ENCODE results near the gene AGBL5.

The AGBL5 gene

GRCh38 chr2:27024188-27024587 is 27.3 kb upstream of the AGBL5 start:
- DNase-seq: no peak

GRCh38 chr2:27024812-27025211 is 26.7 kb upstream of the AGBL5 start:
- DNase-seq: no peak

- DNase-seq: no peak
Measured at GRCh38 chr2:27025281-27025800, 26.1 kb upstream of the AGBL5 start.

- DNase-seq: no peak
Measured at GRCh38 chr2:27025861-27026851, 25.3 kb upstream of the AGBL5 start.

- DNase-seq: no peak
Measured at GRCh38 chr2:27027211-27027651, 24.2 kb upstream of the AGBL5 start.

- DNase-seq: no peak
Measured at GRCh38 chr2:27029051-27029450, 22.4 kb upstream of the AGBL5 start.

GRCh38 chr2:27032495-27033252 is 18.8 kb upstream of the AGBL5 start, which contains the start of gene TMEM214:
TSS of gene TMEM214 (plus strand) at chr2:27032965. CDS start at chr2:27033016, 51 bp downstream.
- peak; percentile 12 to 60 (median 36) for DNase-seq

GRCh38 chr2:27033253-27033852 is 18.1 kb upstream of the AGBL5 start:
- DNase-seq: no peak

- DNase-seq: no peak
Measured at GRCh38 chr2:27038012-27038411, 13.5 kb upstream of the AGBL5 start.

GRCh38 chr2:27038631-27039339 is 12.7 kb upstream of the AGBL5 start:
- DNase-seq: no peak

GRCh38 chr2:27039426-27039825 is 12.0 kb upstream of the AGBL5 start:
- DNase-seq: no peak

GRCh38 chr2:27039871-27040270 is 11.6 kb upstream of the AGBL5 start:
- no peak for DNase-seq

- no peak for DNase-seq
Measured at GRCh38 chr2:27040282-27040681, 11.2 kb upstream of the AGBL5 start.

- no peak for DNase-seq
Measured at GRCh38 chr2:27041752-27042151, 9.7 kb upstream of the AGBL5 start.

- DNase-seq: no peak
Measured at GRCh38 chr2:27042159-27042661, 9.3 kb upstream of the AGBL5 start.

- no peak for DNase-seq
Measured at GRCh38 chr2:27042985-27043634, 8.4 kb upstream of the AGBL5 start.

- DNase-seq: peak in 3 of 4 experiments; percentile 36 to 48 (median 40)
Measured at GRCh38 chr2:27049422-27050280, 1.8 kb upstream of the AGBL5 start.

GRCh38 chr2:27050281-27050995 is 1.0 kb upstream of the AGBL5 start:
- peak; percentile 84 to 96 (median 90) for DNase-seq

- DNase-seq: peak in 3 of 4 experiments; percentile 38 to 61 (median 49)
Measured at GRCh38 chr2:27051902-27052645, 606 bp downstream of the AGBL5 start.

Data from activated naive CD4-positive, alpha-beta T cell (primary cell).